ENCODE results near the gene C2CD4C. TPM values are rescaled to one million over a fixed set of nuclear protein-coding genes. Genes with fewer than 3 reads are reported as not detected.

The C2CD4C gene
- total and polyA plus RNA-seq, 2 of the 13 experiments (the other 11 are each of a cell fraction or from before 2014, with no cell fraction given), result not detected

DNA sequence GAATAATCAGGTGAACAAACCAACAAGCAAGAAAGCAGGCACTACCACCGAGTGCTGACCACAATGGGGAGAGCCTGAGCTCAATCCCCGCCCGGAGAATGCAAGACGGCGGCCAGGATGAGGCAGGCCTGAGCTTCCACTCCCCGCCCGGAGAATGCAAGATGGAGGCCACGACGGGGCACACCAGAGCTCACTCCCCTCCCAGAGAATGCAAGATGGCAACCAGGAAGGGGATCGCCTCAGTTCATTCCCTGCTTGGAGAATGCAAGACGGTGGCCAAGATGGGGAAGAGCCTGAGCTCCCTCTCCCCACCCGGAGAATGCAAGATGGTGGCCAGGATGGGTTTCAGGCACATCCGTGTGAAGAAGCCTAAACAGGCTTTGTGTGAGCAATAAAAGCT lies 39.7 kb downstream of the C2CD4C start (continued):
- TF ChIP-seq SMAD9 (CRISPR knock-in tag; IDR thresholded peaks at IDR 0.05) (no peak), ZFP36L1 (CRISPR knock-in tag; IDR thresholded peaks at IDR 0.05) (no peak), ELF1 (CRISPR knock-in tag; IDR thresholded peaks at IDR 0.05) (no peak)

DNA sequence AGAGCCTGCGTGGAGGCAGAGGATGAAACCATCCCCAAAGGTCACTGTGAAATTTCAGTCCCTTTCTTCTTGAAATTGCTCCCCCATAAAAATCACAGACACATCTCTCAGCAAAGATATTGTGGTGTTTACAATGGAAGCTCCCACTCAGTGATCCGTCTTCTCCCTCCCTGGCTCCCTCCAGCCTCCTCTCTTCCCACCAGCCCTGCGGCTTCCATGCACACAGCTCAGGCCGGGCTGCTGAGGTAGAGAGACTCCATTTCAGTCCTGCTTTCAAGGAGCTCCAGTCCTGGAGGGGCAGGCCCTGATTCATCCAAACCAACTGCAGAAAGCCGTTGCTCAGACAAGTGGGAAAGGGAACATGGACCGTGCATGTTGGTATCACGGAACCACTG lies 40.3 kb downstream of the C2CD4C start:
- Histone ChIP-seq H3K36me3 (replicated peaks in 1 of 2; ENCODE audit: control insufficient read depth in 1 of 2, insufficient read depth in 2 of 2, low read length in 2 of 2) (no peaks in the 10 kb centered on the region), H3K9me3 (ENCODE audit: low read length) (no peaks in the 10 kb centered on the region), H3K9ac (ENCODE audit: insufficient read depth, low read depth, low read length) (no peak overlapping the region), H3K4me1 (ENCODE audit: insufficient read depth, low read length) (no peaks in the 10 kb centered on the region), H4K20me1 (ENCODE audit: insufficient read depth, low read length) (no peaks in the 10 kb centered on the region), H3K27ac (ENCODE audit: extremely low read length, insufficient read depth, low read length) (no peak overlapping the region), H3K27me3 (ENCODE audit: control insufficient read depth in 1 of 2, insufficient read depth in 2 of 2, low read length in 2 of 2) (peaks cover 12 to 76% of the 10 kb centered on the region in 2 experiments), H3K4me2 (ENCODE audit: low read depth, low read length) (no peak overlapping the region), H3K4me3 (replicated peaks in 1 of 3; ENCODE audit: insufficient read depth in 1 of 3, low read depth in 2 of 3, low read length in 3 of 3) (no peak overlapping the region), H3K79me2 (ENCODE audit: insufficient read depth, low read length) (no peaks in the 10 kb centered on the region), H2AFZ (ENCODE audit: low read length) (no peak overlapping the region)
- no peak for FAIRE-seq
- ChIA-PET CTCF (ENCODE audit: low intra/inter-chr PET ratio, low total read pairs) (no interaction called here), POLR2A (no interaction called here)
- intact Hi-C loops (cut with micrococcal nuclease; ENCODE audit: unreplicated experiment) (no loop called here), in situ Hi-C loops (cut with HindIII; ENCODE audit: extremely low pct_ligation_motif_present, low pct_unique_long_range_greater_than_20kb) (no loop called here)
- 10% methylated on average over 7 of the region's 7 CpGs for WGBS (ENCODE audit: low lambda C conversion rate)
- DNase-seq (ENCODE audit: low spot score), result no peak
- BruUV-seq (replicated peaks), result no TSS peak
- ATAC-seq, result no peak
- TF ChIP-seq DR1 (CRISPR knock-in tag; IDR thresholded peaks at IDR 0.05) (no peak), KAT8 (CRISPR knock-in tag; IDR thresholded peaks at IDR 0.05) (no peak), GLI4 (CRISPR knock-in tag; IDR thresholded peaks at IDR 0.05; ENCODE audit: borderline replicate concordance) (no peak), ZNF607 (CRISPR knock-in tag; IDR thresholded peaks at IDR 0.05; ENCODE audit: borderline replicate concordance) (no peak), NCOA5 (CRISPR knock-in tag; IDR thresholded peaks at IDR 0.05) (no peak), ZNF547 (CRISPR knock-in tag; IDR thresholded peaks at IDR 0.05) (no peak), HMG20A (CRISPR knock-in tag; IDR thresholded peaks at IDR 0.05; ENCODE audit: borderline replicate concordance) (no peak), POLR2AphosphoS2 (IDR thresholded peaks at IDR 0.05; ENCODE audit: low read depth, low read length) (no peak)
- TF ChIP-seq, protein P1, sequence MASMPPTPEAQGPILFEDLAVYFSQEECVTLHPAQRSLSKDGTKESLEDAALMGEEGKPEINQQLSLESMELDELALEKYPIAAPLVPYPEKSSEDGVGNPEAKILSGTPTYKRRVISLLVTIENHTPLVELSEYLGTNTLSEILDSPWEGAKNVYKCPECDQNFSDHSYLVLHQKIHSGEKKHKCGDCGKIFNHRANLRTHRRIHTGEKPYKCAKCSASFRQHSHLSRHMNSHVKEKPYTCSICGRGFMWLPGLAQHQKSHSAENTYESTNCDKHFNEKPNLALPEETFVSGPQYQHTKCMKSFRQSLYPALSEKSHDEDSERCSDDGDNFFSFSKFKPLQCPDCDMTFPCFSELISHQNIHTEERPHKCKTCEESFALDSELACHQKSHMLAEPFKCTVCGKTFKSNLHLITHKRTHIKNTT (CRISPR knock-in tag; IDR thresholded peaks at IDR 0.05), result no peak
- TF ChIP-seq, protein P2, sequence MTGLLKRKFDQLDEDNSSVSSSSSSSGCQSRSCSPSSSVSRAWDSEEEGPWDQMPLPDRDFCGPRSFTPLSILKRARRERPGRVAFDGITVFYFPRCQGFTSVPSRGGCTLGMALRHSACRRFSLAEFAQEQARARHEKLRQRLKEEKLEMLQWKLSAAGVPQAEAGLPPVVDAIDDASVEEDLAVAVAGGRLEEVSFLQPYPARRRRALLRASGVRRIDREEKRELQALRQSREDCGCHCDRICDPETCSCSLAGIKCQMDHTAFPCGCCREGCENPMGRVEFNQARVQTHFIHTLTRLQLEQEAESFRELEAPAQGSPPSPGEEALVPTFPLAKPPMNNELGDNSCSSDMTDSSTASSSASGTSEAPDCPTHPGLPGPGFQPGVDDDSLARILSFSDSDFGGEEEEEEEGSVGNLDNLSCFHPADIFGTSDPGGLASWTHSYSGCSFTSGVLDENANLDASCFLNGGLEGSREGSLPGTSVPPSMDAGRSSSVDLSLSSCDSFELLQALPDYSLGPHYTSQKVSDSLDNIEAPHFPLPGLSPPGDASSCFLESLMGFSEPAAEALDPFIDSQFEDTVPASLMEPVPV (CRISPR knock-in tag; IDR thresholded peaks at IDR 0.05), result no peak
- TF ChIP-seq, protein P3, sequence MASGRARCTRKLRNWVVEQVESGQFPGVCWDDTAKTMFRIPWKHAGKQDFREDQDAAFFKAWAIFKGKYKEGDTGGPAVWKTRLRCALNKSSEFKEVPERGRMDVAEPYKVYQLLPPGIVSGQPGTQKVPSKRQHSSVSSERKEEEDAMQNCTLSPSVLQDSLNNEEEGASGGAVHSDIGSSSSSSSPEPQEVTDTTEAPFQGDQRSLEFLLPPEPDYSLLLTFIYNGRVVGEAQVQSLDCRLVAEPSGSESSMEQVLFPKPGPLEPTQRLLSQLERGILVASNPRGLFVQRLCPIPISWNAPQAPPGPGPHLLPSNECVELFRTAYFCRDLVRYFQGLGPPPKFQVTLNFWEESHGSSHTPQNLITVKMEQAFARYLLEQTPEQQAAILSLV (CRISPR knock-in tag; IDR thresholded peaks at IDR 0.05; ENCODE audit: borderline replicate concordance), result no peak
- TF ChIP-seq, protein P4, sequence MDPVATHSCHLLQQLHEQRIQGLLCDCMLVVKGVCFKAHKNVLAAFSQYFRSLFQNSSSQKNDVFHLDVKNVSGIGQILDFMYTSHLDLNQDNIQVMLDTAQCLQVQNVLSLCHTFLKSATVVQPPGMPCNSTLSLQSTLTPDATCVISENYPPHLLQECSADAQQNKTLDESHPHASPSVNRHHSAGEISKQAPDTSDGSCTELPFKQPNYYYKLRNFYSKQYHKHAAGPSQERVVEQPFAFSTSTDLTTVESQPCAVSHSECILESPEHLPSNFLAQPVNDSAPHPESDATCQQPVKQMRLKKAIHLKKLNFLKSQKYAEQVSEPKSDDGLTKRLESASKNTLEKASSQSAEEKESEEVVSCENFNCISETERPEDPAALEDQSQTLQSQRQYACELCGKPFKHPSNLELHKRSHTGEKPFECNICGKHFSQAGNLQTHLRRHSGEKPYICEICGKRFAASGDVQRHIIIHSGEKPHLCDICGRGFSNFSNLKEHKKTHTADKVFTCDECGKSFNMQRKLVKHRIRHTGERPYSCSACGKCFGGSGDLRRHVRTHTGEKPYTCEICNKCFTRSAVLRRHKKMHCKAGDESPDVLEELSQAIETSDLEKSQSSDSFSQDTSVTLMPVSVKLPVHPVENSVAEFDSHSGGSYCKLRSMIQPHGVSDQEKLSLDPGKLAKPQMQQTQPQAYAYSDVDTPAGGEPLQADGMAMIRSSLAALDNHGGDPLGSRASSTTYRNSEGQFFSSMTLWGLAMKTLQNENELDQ (CRISPR knock-in tag; IDR thresholded peaks at IDR 0.05; ENCODE audit: borderline replicate concordance), result no peak
- TF ChIP-seq, protein P5, sequence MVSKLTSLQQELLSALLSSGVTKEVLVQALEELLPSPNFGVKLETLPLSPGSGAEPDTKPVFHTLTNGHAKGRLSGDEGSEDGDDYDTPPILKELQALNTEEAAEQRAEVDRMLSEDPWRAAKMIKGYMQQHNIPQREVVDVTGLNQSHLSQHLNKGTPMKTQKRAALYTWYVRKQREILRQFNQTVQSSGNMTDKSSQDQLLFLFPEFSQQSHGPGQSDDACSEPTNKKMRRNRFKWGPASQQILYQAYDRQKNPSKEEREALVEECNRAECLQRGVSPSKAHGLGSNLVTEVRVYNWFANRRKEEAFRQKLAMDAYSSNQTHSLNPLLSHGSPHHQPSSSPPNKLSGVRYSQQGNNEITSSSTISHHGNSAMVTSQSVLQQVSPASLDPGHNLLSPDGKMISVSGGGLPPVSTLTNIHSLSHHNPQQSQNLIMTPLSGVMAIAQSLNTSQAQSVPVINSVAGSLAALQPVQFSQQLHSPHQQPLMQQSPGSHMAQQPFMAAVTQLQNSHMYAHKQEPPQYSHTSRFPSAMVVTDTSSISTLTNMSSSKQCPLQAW (CRISPR knock-in tag; IDR thresholded peaks at IDR 0.05), result no peak
